Stomach (tissue), 4 donors: ENCODE measurements around the gene PTPRM.

Experiments used
- EP300 ChIP-seq: sonication (generic); formaldehyde crosslinking; IDR thresholded peaks from one replicate; pipeline ENCODE4 v1.6.1; 2017; ENCODE audit warnings: antibody characterized with exemption
- POLR2A ChIP-seq, 4 donors: fragments of 450-650 bp; IDR thresholded peaks; one replicate each; pipeline ENCODE4 v1.6.1; 2016; ENCODE audit warnings: antibody characterized with exemption in 4 of 4, control low read depth in 2 of 4, mild to moderate bottlenecking in 1 of 4, moderate library complexity in 1 of 4
- POLR2AphosphoS5 ChIP-seq, 3 donors: sonication (generic); formaldehyde crosslinking; IDR thresholded peaks; one replicate each; pipeline ENCODE4 v1.6.1; 2016; ENCODE audit warnings: antibody characterized with exemption in 3 of 3
- TF ChIP-seq, protein P1 (sequence below), 7 experiments: fragments of 450-650 bp in 4 of 7; fragments of 200-600 bp in 3 of 7; sonication (generic) in 3 of 7; IDR thresholded peaks; one replicate each; pipeline ENCODE4 v1.5.1; 2016 to 2019; ENCODE audit warnings: antibody characterized with exemption in 7 of 7, control low read depth in 2 of 7, mild to moderate bottlenecking in 1 of 7

DNA sequence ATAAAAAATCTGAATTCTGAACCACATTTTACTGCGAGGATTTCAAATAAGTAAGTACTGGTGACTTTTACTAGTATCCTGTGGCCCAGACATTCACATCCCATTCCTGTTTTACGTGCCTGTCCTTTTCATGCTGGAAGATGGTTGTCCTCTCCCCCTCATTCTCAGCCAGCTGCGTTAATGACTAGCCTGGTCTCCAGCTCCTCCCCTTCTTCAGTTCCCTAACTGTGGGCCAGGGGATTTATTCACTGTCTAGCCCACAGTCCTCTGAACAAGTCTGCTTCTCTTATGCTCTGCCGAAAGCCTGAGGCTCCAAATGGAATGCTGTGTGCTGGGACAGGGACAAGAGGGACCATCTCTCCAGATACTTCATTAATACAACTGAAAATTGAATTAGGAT, 373.9 kb downstream of the PTPRM start:
- no peak for TF ChIP-seq POLR2A (IDR thresholded peaks at IDR 0.05)
- TF ChIP-seq, protein P1, sequence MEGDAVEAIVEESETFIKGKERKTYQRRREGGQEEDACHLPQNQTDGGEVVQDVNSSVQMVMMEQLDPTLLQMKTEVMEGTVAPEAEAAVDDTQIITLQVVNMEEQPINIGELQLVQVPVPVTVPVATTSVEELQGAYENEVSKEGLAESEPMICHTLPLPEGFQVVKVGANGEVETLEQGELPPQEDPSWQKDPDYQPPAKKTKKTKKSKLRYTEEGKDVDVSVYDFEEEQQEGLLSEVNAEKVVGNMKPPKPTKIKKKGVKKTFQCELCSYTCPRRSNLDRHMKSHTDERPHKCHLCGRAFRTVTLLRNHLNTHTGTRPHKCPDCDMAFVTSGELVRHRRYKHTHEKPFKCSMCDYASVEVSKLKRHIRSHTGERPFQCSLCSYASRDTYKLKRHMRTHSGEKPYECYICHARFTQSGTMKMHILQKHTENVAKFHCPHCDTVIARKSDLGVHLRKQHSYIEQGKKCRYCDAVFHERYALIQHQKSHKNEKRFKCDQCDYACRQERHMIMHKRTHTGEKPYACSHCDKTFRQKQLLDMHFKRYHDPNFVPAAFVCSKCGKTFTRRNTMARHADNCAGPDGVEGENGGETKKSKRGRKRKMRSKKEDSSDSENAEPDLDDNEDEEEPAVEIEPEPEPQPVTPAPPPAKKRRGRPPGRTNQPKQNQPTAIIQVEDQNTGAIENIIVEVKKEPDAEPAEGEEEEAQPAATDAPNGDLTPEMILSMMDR (IDR thresholded peaks at IDR 0.05) = no peak
- TF ChIP-seq POLR2AphosphoS5 (IDR thresholded peaks at IDR 0.05) = no peak
- TF ChIP-seq EP300 = no peak
